ENCODE results near the gene C11orf68. TPM values are rescaled to one million over a fixed set of nuclear protein-coding genes. Genes with fewer than 3 reads are reported as not detected.

Gene C11orf68
- total and polyA plus RNA-seq, 9 of the 15 experiments (the other 6 are each of a cell fraction or from before 2014, with no cell fraction given), result 3.6 to 35.9 (median 12.8) TPM

DNA sequence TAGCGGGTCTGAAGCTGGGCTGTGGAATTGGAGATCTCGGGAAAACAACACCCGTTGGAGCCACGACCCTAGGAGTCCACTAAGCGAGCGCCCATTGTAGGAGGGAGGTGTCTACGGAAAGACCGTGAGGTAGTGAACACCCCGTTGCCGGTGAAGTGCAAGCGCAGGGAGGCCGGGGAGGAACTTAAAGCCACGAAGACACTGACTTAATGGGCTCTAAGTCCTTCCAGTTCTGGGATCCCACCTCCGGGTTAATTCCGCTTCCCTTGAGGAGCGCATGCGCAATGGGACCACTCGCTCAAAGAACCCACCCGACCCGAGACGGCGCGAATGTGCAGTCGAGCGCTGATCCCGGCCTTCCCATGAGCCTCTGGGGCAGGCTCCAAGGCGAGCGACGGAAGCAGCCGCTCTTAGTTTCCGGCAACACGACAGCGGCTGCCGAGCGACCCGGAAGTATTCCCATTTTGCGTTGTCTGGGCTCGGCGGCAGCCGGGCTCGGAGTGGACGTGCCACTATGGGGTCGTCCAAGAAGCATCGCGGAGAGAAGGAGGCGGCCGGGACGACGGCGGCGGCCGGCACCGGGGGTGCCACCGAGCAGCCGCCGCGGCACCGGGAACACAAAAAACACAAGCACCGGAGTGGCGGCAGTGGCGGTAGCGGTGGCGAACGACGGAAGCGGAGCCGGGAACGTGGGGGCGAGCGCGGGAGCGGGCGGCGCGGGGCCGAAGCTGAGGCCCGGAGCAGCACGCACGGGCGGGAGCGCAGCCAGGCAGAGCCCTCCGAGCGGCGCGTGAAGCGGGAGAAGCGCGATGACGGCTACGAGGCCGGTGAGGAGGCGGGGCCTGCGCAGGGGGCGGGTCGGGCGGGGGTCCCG lies 42.6 kb upstream of the C11orf68 start, which contains the start of gene SART1 (continued):
- TF ChIP-seq, protein P1, sequence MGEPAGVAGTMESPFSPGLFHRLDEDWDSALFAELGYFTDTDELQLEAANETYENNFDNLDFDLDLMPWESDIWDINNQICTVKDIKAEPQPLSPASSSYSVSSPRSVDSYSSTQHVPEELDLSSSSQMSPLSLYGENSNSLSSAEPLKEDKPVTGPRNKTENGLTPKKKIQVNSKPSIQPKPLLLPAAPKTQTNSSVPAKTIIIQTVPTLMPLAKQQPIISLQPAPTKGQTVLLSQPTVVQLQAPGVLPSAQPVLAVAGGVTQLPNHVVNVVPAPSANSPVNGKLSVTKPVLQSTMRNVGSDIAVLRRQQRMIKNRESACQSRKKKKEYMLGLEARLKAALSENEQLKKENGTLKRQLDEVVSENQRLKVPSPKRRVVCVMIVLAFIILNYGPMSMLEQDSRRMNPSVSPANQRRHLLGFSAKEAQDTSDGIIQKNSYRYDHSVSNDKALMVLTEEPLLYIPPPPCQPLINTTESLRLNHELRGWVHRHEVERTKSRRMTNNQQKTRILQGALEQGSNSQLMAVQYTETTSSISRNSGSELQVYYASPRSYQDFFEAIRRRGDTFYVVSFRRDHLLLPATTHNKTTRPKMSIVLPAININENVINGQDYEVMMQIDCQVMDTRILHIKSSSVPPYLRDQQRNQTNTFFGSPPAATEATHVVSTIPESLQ (CRISPR knock-in tag; IDR thresholded peaks at IDR 0.05), result peak; percentile 89; the same call in 1 of the 2 replicates
- peak; percentile 99 for TF ChIP-seq RBFOX2 (IDR thresholded peaks at IDR 0.05; ENCODE audit: low read depth, low read length)
- TF ChIP-seq, protein P2, sequence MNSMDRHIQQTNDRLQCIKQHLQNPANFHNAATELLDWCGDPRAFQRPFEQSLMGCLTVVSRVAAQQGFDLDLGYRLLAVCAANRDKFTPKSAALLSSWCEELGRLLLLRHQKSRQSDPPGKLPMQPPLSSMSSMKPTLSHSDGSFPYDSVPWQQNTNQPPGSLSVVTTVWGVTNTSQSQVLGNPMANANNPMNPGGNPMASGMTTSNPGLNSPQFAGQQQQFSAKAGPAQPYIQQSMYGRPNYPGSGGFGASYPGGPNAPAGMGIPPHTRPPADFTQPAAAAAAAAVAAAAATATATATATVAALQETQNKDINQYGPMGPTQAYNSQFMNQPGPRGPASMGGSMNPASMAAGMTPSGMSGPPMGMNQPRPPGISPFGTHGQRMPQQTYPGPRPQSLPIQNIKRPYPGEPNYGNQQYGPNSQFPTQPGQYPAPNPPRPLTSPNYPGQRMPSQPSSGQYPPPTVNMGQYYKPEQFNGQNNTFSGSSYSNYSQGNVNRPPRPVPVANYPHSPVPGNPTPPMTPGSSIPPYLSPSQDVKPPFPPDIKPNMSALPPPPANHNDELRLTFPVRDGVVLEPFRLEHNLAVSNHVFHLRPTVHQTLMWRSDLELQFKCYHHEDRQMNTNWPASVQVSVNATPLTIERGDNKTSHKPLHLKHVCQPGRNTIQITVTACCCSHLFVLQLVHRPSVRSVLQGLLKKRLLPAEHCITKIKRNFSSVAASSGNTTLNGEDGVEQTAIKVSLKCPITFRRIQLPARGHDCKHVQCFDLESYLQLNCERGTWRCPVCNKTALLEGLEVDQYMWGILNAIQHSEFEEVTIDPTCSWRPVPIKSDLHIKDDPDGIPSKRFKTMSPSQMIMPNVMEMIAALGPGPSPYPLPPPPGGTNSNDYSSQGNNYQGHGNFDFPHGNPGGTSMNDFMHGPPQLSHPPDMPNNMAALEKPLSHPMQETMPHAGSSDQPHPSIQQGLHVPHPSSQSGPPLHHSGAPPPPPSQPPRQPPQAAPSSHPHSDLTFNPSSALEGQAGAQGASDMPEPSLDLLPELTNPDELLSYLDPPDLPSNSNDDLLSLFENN (IDR thresholded peaks at IDR 0.05; ENCODE audit: low read depth in 2 of 2, low read length in 2 of 2), result 0 out of 4 replicates have a peak, but pooled peaks of 1 of the 2 experiments have one; percentile 15
- no peak for TF ChIP-seq ZNF707 (CRISPR knock-in tag; conservative IDR thresholded peaks at IDR 0.05)
- peak; percentile 96 for TF ChIP-seq POLR2A (conservative IDR thresholded peaks at IDR 0.05)
- TF ChIP-seq CBX3 (IDR thresholded peaks at IDR 0.05; ENCODE audit: borderline replicate concordance in 1 of 2, low read length in 2 of 2), result no peak
- no peak for TF ChIP-seq CBX1 (IDR thresholded peaks at IDR 0.05; ENCODE audit: low read depth)
- TF ChIP-seq SMARCC2 (IDR thresholded peaks at IDR 0.05; ENCODE audit: low read depth), result peak; percentile 35; the same call in 1 of the 2 replicates
- TF ChIP-seq MCM7 (IDR thresholded peaks at IDR 0.05), result no peak
- TF ChIP-seq NR2C1 (IDR thresholded peaks at IDR 0.05), result peak; percentile 99
- TF ChIP-seq NR2C1 (tag; IDR thresholded peaks at IDR 0.05), result peak; percentile 99
- no peak for TF ChIP-seq RFX7 (CRISPR knock-in tag; IDR thresholded peaks at IDR 0.05)
- peak; percentile 64; the same call in 1 of the 2 replicates for TF ChIP-seq EP300 (IDR thresholded peaks at IDR 0.05; ENCODE audit: low read length)
- TF ChIP-seq MYC (IDR thresholded peaks at IDR 0.05; ENCODE audit: low read depth, low read length), result peak; percentile 67
- peak; percentile 75; the same call in 1 of the 2 replicates for TF ChIP-seq MYC (CRISPR knock-in tag; IDR thresholded peaks at IDR 0.05; ENCODE audit: borderline replicate concordance, low read depth)
- TF ChIP-seq U2AF2 (optimal IDR thresholded peaks at IDR 0.05; ENCODE audit: low read depth, low read length), result no peak
- peak; percentile 47; the same call in 1 of the 2 replicates for TF ChIP-seq ERF (CRISPR knock-in tag; IDR thresholded peaks at IDR 0.05)
- peak in 1 of 2 experiments; percentile 42; a peak in 2 of 4 replicates for TF ChIP-seq SIX5 (IDR thresholded peaks at IDR 0.05; ENCODE audit: borderline replicate concordance in 1 of 2, insufficient read depth in 1 of 2, low read depth in 1 of 2, low read length in 2 of 2)
- no peak for TF ChIP-seq NFIX (CRISPR knock-in tag; IDR thresholded peaks at IDR 0.05; ENCODE audit: low read depth)
- TF ChIP-seq ESRRA (IDR thresholded peaks at IDR 0.05; ENCODE audit: borderline replicate concordance, low read depth), result 0 out of 2 replicates have a peak, but pooled peaks have one; percentile 37
- no peak for TF ChIP-seq CBX5 (IDR thresholded peaks at IDR 0.05; ENCODE audit: borderline replicate concordance, low read depth)
- TF ChIP-seq PHF8 (IDR thresholded peaks at IDR 0.05; ENCODE audit: borderline replicate concordance, low read length), result peak; percentile 86; the same call in 1 of the 2 replicates
- no peak for TF ChIP-seq ZNF507 (tag; conservative IDR thresholded peaks at IDR 0.05)
